GM12878 (cell line): ENCODE results near the gene SRSF7. TPM values are rescaled to one million over a fixed set of nuclear protein-coding genes. Genes with fewer than 3 reads are reported as not detected.

Source experiments
- ATAC-seq: fragments of 200-7000 bp; cut with Tn5 transposase; 3 replicates; pipeline ENCODE4 v1.9.1; 2020; ENCODE audit warnings: mild to moderate bottlenecking, moderate library complexity
- BruUV-seq: library from RNA; stranded (reverse); fragments of 400-500 nt; replicated peaks from 2 replicates; lab custom pipeline; 2021; lab: Mats Ljungman, UMichigan
- CTCF ChIA-PET: fragments of 300-600 bp; sonication (Branson Sonifier 250); formaldehyde crosslinking; extraction: SDS; loops from one replicate; lab custom pipeline; 2021; ENCODE audit warnings: inconsistent platforms; lab: Yijun Ruan, JAX
- POLR2A ChIA-PET: fragments of 350-600 bp; formaldehyde crosslinking; extraction: SDS; loops from one replicate; lab custom pipeline; 2021; ENCODE audit warnings: inconsistent platforms; lab: Charles Lee
- RAD21 ChIA-PET: fragments of 300-600 bp; sonication (Branson Sonifier 250); formaldehyde crosslinking; loops from one replicate; lab custom pipeline; 2023; ENCODE audit warnings: antibody characterized with exemption; ENCODE audit not compliant: unreplicated experiment; lab: Charles Lee
- SMC1A ChIA-PET: fragments of 300-600 bp; sonication (Branson Sonifier 250); formaldehyde crosslinking; loops from one replicate; lab custom pipeline; 2023; ENCODE audit not compliant: unreplicated experiment, uncharacterized antibody; lab: Charles Lee
- DNase-seq: peaks from one replicate; pipeline ENCODE4 v3.0.0-alpha.2; 2011; ENCODE audit warnings: low read depth, low spot score
- FAIRE-seq: peaks from 3 replicates; lab custom pipeline; 2011; peaks lifted over from hg19 to GRCh38; lab: Jason Lieb, UNC
- H2AFZ ChIP-seq: 2 replicates; pipeline ENCODE4 v1.6.0; 2011; ENCODE audit warnings: low read depth, low read length, control low read depth; ENCODE audit not compliant: control insufficient read depth
- H3K27ac ChIP-seq: 2 replicates; pipeline ENCODE4 v1.5.1; 2011; ENCODE audit warnings: control low read depth; ENCODE audit not compliant: control insufficient read depth, insufficient read depth
- H3K27me3 ChIP-seq, 2 experiments: replicated peaks in 1 of 2; 2 replicates each; pipeline versions ENCODE4 v1.6.0 to v1.6.1; 2011; ENCODE audit warnings: low read length in 1 of 2; ENCODE audit not compliant: control insufficient read depth in 2 of 2, insufficient read depth in 2 of 2
- H3K36me3 ChIP-seq, 2 experiments: 2 replicates each; pipeline ENCODE4 v1.5.1; 2011; ENCODE audit warnings: low read length in 1 of 2; ENCODE audit not compliant: control insufficient read depth in 2 of 2, insufficient read depth in 2 of 2
- H3K4me1 ChIP-seq: 2 replicates; pipeline ENCODE4 v1.6.1; 2011; ENCODE audit warnings: mild to moderate bottlenecking, low read length, moderate library complexity, mixed read lengths; ENCODE audit not compliant: control insufficient read depth, insufficient read depth
- H3K4me2 ChIP-seq: 2 replicates; pipeline ENCODE4 v1.6.0; 2011; ENCODE audit warnings: control low read depth; ENCODE audit not compliant: control insufficient read depth, insufficient read depth
- H3K4me3 ChIP-seq: fragments of 200-600 bp; sonication (generic); 2 replicates; pipeline ENCODE4 v1.5.1; 2016
- H3K79me2 ChIP-seq: 2 replicates; pipeline ENCODE4 v1.6.0; 2011; ENCODE audit warnings: low read length; ENCODE audit not compliant: control insufficient read depth, insufficient read depth
- H3K9ac ChIP-seq: 2 replicates; pipeline ENCODE4 v1.8.0; 2011; ENCODE audit warnings: low read length, control low read depth, mixed read lengths; ENCODE audit not compliant: control insufficient read depth, insufficient read depth
- H3K9me3 ChIP-seq: replicated peaks from 3 replicates; pipeline ENCODE4 v1.5.1; 2011; ENCODE audit warnings: mild to moderate bottlenecking, low read length; ENCODE audit not compliant: control insufficient read depth, insufficient read depth
- H4K20me1 ChIP-seq: 2 replicates; pipeline ENCODE4 v1.6.0; 2011; ENCODE audit not compliant: control insufficient read depth, insufficient read depth
- ASH2L ChIP-seq: fragments of 300-600, 200-600 bp; sonication (generic); IDR thresholded peaks from 2 replicates; pipeline ENCODE4 v1.6.1; 2017; ENCODE audit warnings: low read depth, mild to moderate bottlenecking, borderline replicate concordance
- ATF7 ChIP-seq: fragments of 450-650 bp; IDR thresholded peaks from 2 replicates; pipeline ENCODE4 v1.6.1; 2016; ENCODE audit warnings: low read depth, mild to moderate bottlenecking
- BHLHE40 ChIP-seq, 2 experiments: fragments of 450-650 bp in 1 of 2; IDR thresholded peaks; 2 replicates each; pipeline ENCODE4 v1.6.1; 2011 to 2017; ENCODE audit warnings: low read depth in 2 of 2, borderline replicate concordance in 1 of 2, improper control_type of control experiment in 1 of 2, low read length in 1 of 2, mild to moderate bottlenecking in 1 of 2
- CHD2 ChIP-seq: IDR thresholded peaks from 2 replicates; pipeline ENCODE4 v1.6.1; 2011; ENCODE audit warnings: low read depth, low read length, improper control_type of control experiment, borderline replicate concordance
- CREM ChIP-seq: IDR thresholded peaks from 2 replicates; pipeline ENCODE4 v1.6.1; 2014; ENCODE audit warnings: antibody characterized with exemption, low read depth
- JUND ChIP-seq: IDR thresholded peaks from 2 replicates; pipeline ENCODE4 v1.6.1; 2012; ENCODE audit warnings: low read depth, mild to moderate bottlenecking, low read length, improper control_type of control experiment, moderate library complexity
- MTA3 ChIP-seq: IDR thresholded peaks from 2 replicates; pipeline ENCODE4 v1.6.1; 2012; ENCODE audit warnings: low read length, inconsistent platforms, borderline replicate concordance
- NFYA ChIP-seq: IDR thresholded peaks from 2 replicates; pipeline ENCODE4 v1.6.1; 2011; ENCODE audit warnings: low read depth, mild to moderate bottlenecking, low read length, improper control_type of control experiment, borderline replicate concordance
- SMC3 ChIP-seq: IDR thresholded peaks from 2 replicates; pipeline ENCODE4 v1.6.1; 2011; ENCODE audit warnings: low read length, improper control_type of control experiment, borderline replicate concordance
- SPI1 ChIP-seq: IDR thresholded peaks from 2 replicates; pipeline ENCODE4 v1.6.1; 2011; ENCODE audit warnings: low read depth, mild to moderate bottlenecking, low read length, moderate library complexity, borderline replicate concordance; ENCODE audit not compliant: insufficient read depth
- YBX1 ChIP-seq: fragments of 450-650 bp; IDR thresholded peaks from 2 replicates; pipeline ENCODE4 v1.6.1; 2016; ENCODE audit warnings: antibody characterized with exemption
- ZBTB33 ChIP-seq: fragments of 450-650 bp; IDR thresholded peaks from 2 replicates; pipeline ENCODE4 v1.6.1; 2017; ENCODE audit warnings: mild to moderate bottlenecking
- ZNF207 ChIP-seq: fragments of 450-650 bp; IDR thresholded peaks from 2 replicates; pipeline ENCODE4 v1.6.1; 2014; ENCODE audit warnings: antibody characterized with exemption, mild to moderate bottlenecking, borderline replicate concordance
- ZNF217 ChIP-seq: fragments of 450-650 bp; IDR thresholded peaks from 2 replicates; pipeline ENCODE4 v1.6.1; 2017; ENCODE audit warnings: antibody characterized with exemption, mild to moderate bottlenecking
- WGBS: methylation state at CpG from one replicate; pipeline ENCODE4 v1.1.6; 2016; ENCODE audit warnings: low lambda C conversion rate; ENCODE audit not compliant: insufficient replicate concordance, insufficient coverage; ENCODE audit errors: missing lambda C conversion rate; 5-methylcytosine and 5-hydroxymethylcytosine counted together
- in situ Hi-C: fragments of 300-500 bp; cut with MboI; formaldehyde crosslinking; loops from 9 replicates; pipeline ENCODE4 v1.14.3; 2018; ENCODE audit warnings: mixed read lengths
- intact Hi-C: fragments of 100-400 bp; cut with micrococcal nuclease; formaldehyde crosslinking; loops from one replicate; pipeline ENCODE4 v1.14.2; 2022; ENCODE audit not compliant: unreplicated experiment
- polyA plus RNA-seq, 11 experiments: library from polyadenylated mRNA; depleted of rRNA in 4 of 11; unstranded in 6 of 11; stranded (reverse) in 5 of 11; fragments of >200 nt; fragmentation: Nextera tagmentation in 4 of 11; fragmentation: Illumina TruSeq in 1 of 11; extraction: Ambion mirVana in 4 of 11; extraction: Trizol in 1 of 11; gene quantifications; 1 replicate in 1 of 11; 2 replicates in 10 of 11; pipeline versions ENCODE4 v1.2.1 to v1.2.3, GENCODE V29; 2011 to 2016; ENCODE audit warnings: inconsistent platforms in 2 of 11, missing spikeins in 2 of 11, low read depth in 1 of 11
- total RNA-seq, 4 experiments: library from RNA; depleted of rRNA in 3 of 4; stranded (reverse); fragments of >200 nt in 3 of 4; fragmentation: Illumina TruSeq in 1 of 4; extraction: Trizol in 1 of 4; gene quantifications; 2 replicates each; pipeline versions ENCODE4 v1.2.1 to v1.2.3, GENCODE V29; 2013 to 2021

The SRSF7 gene
- total and polyA plus RNA-seq, 10 of the 15 experiments (the other 5 are each of a cell fraction or from before 2014, with no cell fraction given): 205 to 785 (median 408) TPM

- Histone ChIP-seq H3K36me3 (0 out of 4 replicates have a peak, but pooled peaks cover 0 to 2% of the 10 kb centered on the region in 2 experiments), H4K20me1 (no peaks in the 10 kb centered on the region), H3K4me2 (no peak overlapping the region), H3K9ac (no peak overlapping the region), H3K79me2 (no peaks in the 10 kb centered on the region), H3K4me3 (no peak overlapping the region), H3K9me3 (no peaks in the 10 kb centered on the region), H2AFZ (no peak overlapping the region), H3K27me3 (no peaks in the 10 kb centered on the region), H3K27ac (no peak overlapping the region), H3K4me1 (peaks cover 16% of the 10 kb centered on the region)
- ChIA-PET RAD21 (interaction anchor here (0.5 to 2.4 kb wide), 5 partner anchors 9 to 1450 kb away, joined by 3 to 8 read pairs (median 3); no protein-coding TSS in a partner anchor), POLR2A (interaction anchor here (0.6 to 1.2 kb wide), 2 partner anchors 30 to 108 kb away, joined by 3 to 5 read pairs; no protein-coding TSS in a partner anchor), SMC1A (interaction anchor here (0.7 to 2.2 kb wide), 5 partner anchors 9 to 101 kb away, joined by 3 to 7 read pairs (median 4); no protein-coding TSS in a partner anchor), CTCF (interaction anchor here (0.6 to 1.4 kb wide), 7 partner anchors 9 to 132 kb away, joined by 3 to 7 read pairs (median 3); no protein-coding TSS in a partner anchor)
- FAIRE-seq (no peak), DNase-seq (no peak), ATAC-seq (no peak)
- intact Hi-C loops: no loop called here
- no TSS peak for BruUV-seq
- in situ Hi-C loops: no loop called here
- WGBS: 83% methylated on average over 3 of the region's 3 CpGs
- TF ChIP-seq SPI1 (peak; percentile 55; the same call in 1 of the 2 replicates), ASH2L (no peak)
Observed at GRCh38 chr2:38713338-38713737, 37.8 kb downstream of the SRSF7 start.

- FAIRE-seq (no peak), DNase-seq (no peak), ATAC-seq (no peak)
- RAD21 ChIA-PET: interaction anchor here (0.5 to 2.4 kb wide), 2 partner anchors 132 to 1450 kb away, joined by 3 to 5 read pairs; no protein-coding TSS in a partner anchor
- H3K4me3 ChIP-seq: no peak overlapping the region
- 0 out of 4 replicates have a peak, but pooled peaks cover 0 to 2% of the 10 kb centered on the region in 2 experiments for H3K36me3 ChIP-seq
- 64% methylated on average over 4 of the region's 4 CpGs for WGBS
- H3K27ac ChIP-seq: no peak overlapping the region
- no peak overlapping the region for H2AFZ ChIP-seq
- H3K9me3 ChIP-seq: no peaks in the 10 kb centered on the region
- POLR2A ChIA-PET: no interaction called here
- SMC1A ChIA-PET: interaction anchor here (1.1 to 2.2 kb wide), 3 partner anchors 10 to 101 kb away, joined by 4 to 7 read pairs (median 5); no protein-coding TSS in a partner anchor
- H3K79me2 ChIP-seq: no peaks in the 10 kb centered on the region
- CTCF ChIA-PET: interaction anchor here (0.7 to 1.4 kb wide), 3 partner anchors 9 to 12 kb away, joined by 3 to 4 read pairs (median 3); no protein-coding TSS in a partner anchor
- intact Hi-C loops (no loop called here), in situ Hi-C loops (no loop called here)
- H3K4me1 ChIP-seq: peaks cover 16% of the 10 kb centered on the region
- H3K9ac ChIP-seq: no peak overlapping the region
- H3K4me2 ChIP-seq: no peak overlapping the region
- H3K27me3 ChIP-seq: no peaks in the 10 kb centered on the region
- H4K20me1 ChIP-seq: no peaks in the 10 kb centered on the region
- no TSS peak for BruUV-seq
- no peak for TF ChIP-seq CHD2
- TF ChIP-seq ZBTB33: no peak
- no peak for TF ChIP-seq ATF7
- no peak for TF ChIP-seq MTA3
- no peak for TF ChIP-seq ZNF207
- TF ChIP-seq SMC3: no peak
- no peak for TF ChIP-seq NFYA
- TF ChIP-seq ZNF217: no peak
- TF ChIP-seq BHLHE40 (IDR thresholded peaks at IDR 0.05; ENCODE audit: borderline replicate concordance in 1 of 2, low read depth in 2 of 2, low read length in 1 of 2): no peak
- no peak for TF ChIP-seq YBX1
- TF ChIP-seq JUND: no peak
- no peak for TF ChIP-seq CREM
Observed at GRCh38 chr2:38712871-38713270, 38.3 kb downstream of the SRSF7 start.
